ENCODE results near the gene RRP36.

Gene RRP36

GRCh38 chr6:43021270-43022047 lies at the start of gene RRP36:
RRP36 (plus strand) TSS chr6:43021623; CDS start chr6:43021655, 32 bp downstream.
- Histone ChIP-seq H3K27ac (ENCODE audit: low read depth, low read length) (peak within 1 kb of the TSS; percentile 85), H2AFZ (ENCODE audit: low read depth, low read length, severe bottlenecking) (peak within 1 kb of the TSS; percentile 71), H3K36me3 (ENCODE audit: low read length) (peaks cover 14% of the 10 kb centered on the region), H3K9ac (ENCODE audit: low read length) (peak within 1 kb of the TSS; percentile 91), H3K4me3 (ENCODE audit: insufficient read depth, low read length, poor library complexity, severe bottlenecking) (peak within 1 kb of the TSS; percentile 93), H3K9me2 (replicated peaks; ENCODE audit: insufficient read depth, low read length) (no peaks in the 10 kb centered on the region), H4K20me1 (ENCODE audit: low read depth, low read length) (no peaks in the 10 kb centered on the region), H3K9me3 (ENCODE audit: insufficient read depth, low read length) (no peaks in the 10 kb centered on the region), H3F3A (ENCODE audit: insufficient read depth) (peaks cover 24% of the 10 kb centered on the region), H3K27me3 (ENCODE audit: low read length) (no peaks in the 10 kb centered on the region), H3K79me2 (ENCODE audit: insufficient read depth, low read length) (peaks cover 41% of the 10 kb centered on the region), H3K4me2 (ENCODE audit: low read depth, low read length, poor library complexity, severe bottlenecking) (peak within 1 kb of the TSS; percentile 66)
- no peak for TF ChIP-seq EZH2phosphoT487 (conservative IDR thresholded peaks at IDR 0.05; ENCODE audit: low read length)
- no peak for TF ChIP-seq CTCF (IDR thresholded peaks at IDR 0.05; ENCODE audit: insufficient read depth, low read length, poor library complexity, severe bottlenecking)

- Histone ChIP-seq H2AFZ (ENCODE audit: low read depth, low read length, severe bottlenecking) (no peak overlapping the region), H3K9ac (ENCODE audit: low read length) (no peak overlapping the region), H3F3A (ENCODE audit: insufficient read depth) (peaks cover 10% of the 10 kb centered on the region; the same call in 1 of the 2 replicates), H3K27me3 (ENCODE audit: low read length) (no peaks in the 10 kb centered on the region), H3K4me2 (ENCODE audit: low read depth, low read length, poor library complexity, severe bottlenecking) (no peak overlapping the region), H3K27ac (ENCODE audit: low read depth, low read length) (no peak overlapping the region), H4K20me1 (ENCODE audit: low read depth, low read length) (no peaks in the 10 kb centered on the region), H3K79me2 (ENCODE audit: insufficient read depth, low read length) (peaks cover 18% of the 10 kb centered on the region), H3K9me2 (replicated peaks; ENCODE audit: insufficient read depth, low read length) (no peaks in the 10 kb centered on the region), H3K9me3 (ENCODE audit: insufficient read depth, low read length) (no peaks in the 10 kb centered on the region), H3K36me3 (ENCODE audit: low read length) (peaks cover 4% of the 10 kb centered on the region; the same call in 1 of the 2 replicates), H3K4me3 (ENCODE audit: insufficient read depth, low read length, poor library complexity, severe bottlenecking) (no peak overlapping the region)
- no peak for TF ChIP-seq CTCF (IDR thresholded peaks at IDR 0.05; ENCODE audit: insufficient read depth, low read length, poor library complexity, severe bottlenecking)
- no peak for TF ChIP-seq EZH2phosphoT487 (conservative IDR thresholded peaks at IDR 0.05; ENCODE audit: low read length)
Measured at GRCh38 chr6:42971746-42972327, 49.6 kb upstream of the RRP36 start.

GRCh38 chr6:42973926-42974325 lies 47.5 kb upstream of the RRP36 start:
- TF ChIP-seq EZH2phosphoT487 (conservative IDR thresholded peaks at IDR 0.05; ENCODE audit: low read length) (no peak), CTCF (IDR thresholded peaks at IDR 0.05; ENCODE audit: insufficient read depth, low read length, poor library complexity, severe bottlenecking) (no peak)
- H3K36me3 ChIP-seq (ENCODE audit: low read length) = peaks cover 5% of the 10 kb centered on the region; the same call in 1 of the 2 replicates
- H3K4me3 ChIP-seq (ENCODE audit: insufficient read depth, low read length, poor library complexity, severe bottlenecking) = no peak overlapping the region
- H3K9ac ChIP-seq (ENCODE audit: low read length) = no peak overlapping the region
- H3K27me3 ChIP-seq (ENCODE audit: low read length) = no peaks in the 10 kb centered on the region
- H3K9me3 ChIP-seq (ENCODE audit: insufficient read depth, low read length) = no peaks in the 10 kb centered on the region
- H3K4me2 ChIP-seq (ENCODE audit: low read depth, low read length, poor library complexity, severe bottlenecking) = no peak overlapping the region
- no peaks in the 10 kb centered on the region for H4K20me1 ChIP-seq (ENCODE audit: low read depth, low read length)
- H3K27ac ChIP-seq (ENCODE audit: low read depth, low read length) = no peak overlapping the region
- peaks cover 11% of the 10 kb centered on the region; the same call in 1 of the 2 replicates for H3F3A ChIP-seq (ENCODE audit: insufficient read depth)
- H2AFZ ChIP-seq (ENCODE audit: low read depth, low read length, severe bottlenecking) = no peak overlapping the region
- H3K79me2 ChIP-seq (ENCODE audit: insufficient read depth, low read length) = peaks cover 38% of the 10 kb centered on the region
- H3K9me2 ChIP-seq (replicated peaks; ENCODE audit: insufficient read depth, low read length) = no peaks in the 10 kb centered on the region
